Neural progenitor cell (in vitro differentiated cells): ENCODE results near the gene CPB2. TPM values are rescaled to one million over a fixed set of nuclear protein-coding genes. Genes with fewer than 3 reads are reported as not detected.
A peak's percentile ranks its signal among the peaks of the same experiment; 100 is the strongest.

ENCODE experiments used
- DNase-seq: peaks from one replicate; pipeline ENCODE4 v3.0.0-alpha.2; 2016; ENCODE audit warnings: low spot score
- H2AFZ ChIP-seq: fragments of 200-600 bp; sonication (generic); replicated peaks from 2 replicates; pipeline ENCODE4 v1.6.1; 2016; ENCODE audit warnings: antibody characterized with exemption
- H3F3A ChIP-seq: fragments of 200-600 bp; sonication (generic); 2 replicates; pipeline ENCODE4 v1.6.1; 2016; ENCODE audit warnings: antibody characterized with exemption, low read depth
- H3K27ac ChIP-seq: fragments of 200-600 bp; sonication (generic); 2 replicates; pipeline ENCODE4 v1.5.1; 2016; ENCODE audit warnings: mild to moderate bottlenecking
- H3K27me3 ChIP-seq: fragments of 200-600 bp; sonication (generic); 2 replicates; pipeline ENCODE4 v1.6.1; 2016; ENCODE audit warnings: mild to moderate bottlenecking, moderate library complexity
- H3K36me3 ChIP-seq: fragments of 200-600 bp; sonication (generic); 2 replicates; pipeline ENCODE4 v1.5.1; 2016
- H3K4me1 ChIP-seq: fragments of 200-600 bp; sonication (generic); 2 replicates; pipeline ENCODE4 v1.6.1; 2016; ENCODE audit warnings: mixed run types
- H3K4me2 ChIP-seq: fragments of 200-600 bp; sonication (generic); 2 replicates; pipeline ENCODE4 v1.6.1; 2016
- H3K4me3 ChIP-seq: fragments of 200-600 bp; sonication (generic); 2 replicates; pipeline ENCODE4 v1.5.1; 2016
- H3K79me2 ChIP-seq: fragments of 200-600 bp; sonication (generic); 2 replicates; pipeline ENCODE4 v1.6.1; 2016; ENCODE audit warnings: low read depth
- H3K9ac ChIP-seq: fragments of 200-600 bp; sonication (generic); 2 replicates; pipeline ENCODE4 v1.6.1; 2016
- H3K9me3 ChIP-seq: fragments of 200-600 bp; sonication (generic); 2 replicates; pipeline ENCODE4 v1.5.1; 2016; ENCODE audit warnings: low read depth
- H4K20me1 ChIP-seq: fragments of 200-600 bp; sonication (generic); 2 replicates; pipeline ENCODE4 v1.6.1; 2016; ENCODE audit warnings: low read depth
- H3K27ac Mint-ChIP-seq: 3 replicates; pipeline ENCODE4 v1.8.0; 2021; ENCODE audit warnings: mixed read lengths
- H3K27me3 Mint-ChIP-seq: 2 replicates; pipeline ENCODE4 v1.8.0; 2022; ENCODE audit warnings: low read depth, mild to moderate bottlenecking, inconsistent platforms, moderate library complexity, mixed read lengths; ENCODE audit not compliant: insufficient read depth
- H3K36me3 Mint-ChIP-seq: 3 replicates; pipeline ENCODE4 v1.8.0; 2021; ENCODE audit warnings: mixed read lengths
- H3K4me1 Mint-ChIP-seq: 3 replicates; pipeline ENCODE4 v1.8.0; 2021; ENCODE audit warnings: mixed read lengths
- H3K4me3 Mint-ChIP-seq: 3 replicates; pipeline ENCODE4 v1.8.0; 2021; ENCODE audit warnings: mild to moderate bottlenecking, moderate library complexity, mixed read lengths
- H3K9me3 Mint-ChIP-seq: 3 replicates; pipeline ENCODE4 v1.8.0; 2020; ENCODE audit warnings: mixed read lengths
- CTCF ChIP-seq: fragments of 200-600 bp; sonication (generic); IDR thresholded peaks from 2 replicates; pipeline ENCODE4 v1.5.1; 2017; ENCODE audit warnings: antibody characterized with exemption, mild to moderate bottlenecking
- EZH2 ChIP-seq: fragments of 200-600 bp; sonication (generic); IDR thresholded peaks from 2 replicates; pipeline ENCODE4 v1.6.1; 2017; ENCODE audit warnings: antibody characterized with exemption, mild to moderate bottlenecking, moderate library complexity
- EZH2phosphoT487 ChIP-seq: fragments of 200-600 bp; sonication (generic); IDR thresholded peaks from 2 replicates; pipeline ENCODE4 v1.6.1; 2017; ENCODE audit warnings: antibody characterized with exemption
- total RNA-seq: library from RNA; depleted of rRNA; stranded (reverse); fragments of >200 nt; gene quantifications from 2 replicates; pipeline ENCODE4 v1.2.3, GENCODE V29; 2015; ENCODE audit warnings: low replicate concordance

Gene CPB2
- total RNA-seq, 1 donor from 2014 or later: not detected

- DNase-seq: no peak
- peaks cover 11% of the 10 kb centered on the region for H3K4me1 Mint-ChIP-seq
- Histone ChIP-seq H3K27ac (no peak overlapping the region), H3K36me3 (no peaks in the 10 kb centered on the region), H3K9ac (no peak overlapping the region), H2AFZ (no peak overlapping the region), H3K4me3 (no peak overlapping the region), H3K9me3 (no peaks in the 10 kb centered on the region), H3K27me3 (no peaks in the 10 kb centered on the region), H3K79me2 (no peaks in the 10 kb centered on the region), H4K20me1 (no peaks in the 10 kb centered on the region), H3K4me1 (peaks cover 3% of the 10 kb centered on the region), H3K4me2 (no peak overlapping the region), H3F3A (no peaks in the 10 kb centered on the region)
- H3K9me3 Mint-ChIP-seq: no peaks in the 10 kb centered on the region
- H3K27me3 Mint-ChIP-seq: peaks cover 2% of the 10 kb centered on the region
- no peak overlapping the region for H3K4me3 Mint-ChIP-seq
- H3K27ac Mint-ChIP-seq: no peak overlapping the region
- TF ChIP-seq EZH2phosphoT487: no peak
- TF ChIP-seq EZH2: no peak
- no peak for TF ChIP-seq CTCF
- H3K36me3 Mint-ChIP-seq: no peaks in the 10 kb centered on the region
Measured at GRCh38 chr13:46140044-46140443, 35.2 kb upstream of the CPB2 start.

GRCh38 chr13:46137627-46138317 is 32.9 kb upstream of the CPB2 start:
- Histone ChIP-seq H3K4me1 (peaks cover 3% of the 10 kb centered on the region), H3K27ac (no peak overlapping the region), H3K27me3 (no peaks in the 10 kb centered on the region), H2AFZ (peak overlapping the region; percentile 24), H3K9ac (no peak overlapping the region), H3K36me3 (no peaks in the 10 kb centered on the region), H3K9me3 (no peaks in the 10 kb centered on the region), H3K4me3 (no peak overlapping the region), H3F3A (no peaks in the 10 kb centered on the region), H3K4me2 (no peak overlapping the region), H3K79me2 (no peaks in the 10 kb centered on the region), H4K20me1 (no peaks in the 10 kb centered on the region)
- H3K27ac Mint-ChIP-seq: no peak overlapping the region
- H3K36me3 Mint-ChIP-seq: no peaks in the 10 kb centered on the region
- DNase-seq: no peak
- H3K4me1 Mint-ChIP-seq: peaks cover 12% of the 10 kb centered on the region
- no peak overlapping the region for H3K4me3 Mint-ChIP-seq
- H3K27me3 Mint-ChIP-seq: peaks cover 2% of the 10 kb centered on the region
- H3K9me3 Mint-ChIP-seq: no peaks in the 10 kb centered on the region
- TF ChIP-seq EZH2phosphoT487: no peak
- TF ChIP-seq CTCF: no peak
- no peak for TF ChIP-seq EZH2

- Histone ChIP-seq H3K27me3 (no peaks in the 10 kb centered on the region), H4K20me1 (no peaks in the 10 kb centered on the region), H3F3A (no peaks in the 10 kb centered on the region), H3K27ac (no peak overlapping the region), H3K4me3 (no peak overlapping the region), H2AFZ (no peak overlapping the region), H3K9me3 (no peaks in the 10 kb centered on the region), H3K79me2 (no peaks in the 10 kb centered on the region), H3K4me2 (no peak overlapping the region), H3K36me3 (no peaks in the 10 kb centered on the region), H3K9ac (no peak overlapping the region), H3K4me1 (no peaks in the 10 kb centered on the region)
- no peak for TF ChIP-seq EZH2phosphoT487
- no peak for TF ChIP-seq CTCF
- TF ChIP-seq EZH2: no peak
- DNase-seq: no peak
- H3K9me3 Mint-ChIP-seq: no peaks in the 10 kb centered on the region
- no peak overlapping the region for H3K4me3 Mint-ChIP-seq
- no peak overlapping the region for H3K27ac Mint-ChIP-seq
- H3K36me3 Mint-ChIP-seq: no peaks in the 10 kb centered on the region
- peaks cover 12% of the 10 kb centered on the region for H3K4me1 Mint-ChIP-seq
- H3K27me3 Mint-ChIP-seq: peaks cover 7% of the 10 kb centered on the region
Measured at GRCh38 chr13:46136688-46137087, 31.9 kb upstream of the CPB2 start.
